Bronchial epithelial cell (primary cell): ENCODE data around the gene NMT1. TPM values are rescaled to one million over a fixed set of nuclear protein-coding genes. Genes with fewer than 3 reads are reported as not detected.

Source experiments
- DNase-seq: peaks from one replicate; pipeline ENCODE4 v3.0.0-alpha.2; 2010; ENCODE audit warnings: low read depth
- FAIRE-seq: peaks from 2 replicates; lab custom pipeline; 2011; peaks lifted over from hg19 to GRCh38; lab: Jason Lieb, UNC
- H3K27me3 ChIP-seq: 2 replicates; pipeline ENCODE4 v1.5.1; 2011; ENCODE audit warnings: low read length; ENCODE audit not compliant: control insufficient read depth, insufficient read depth
- H3K36me3 ChIP-seq: 2 replicates; pipeline ENCODE4 v1.5.1; 2011; ENCODE audit warnings: low read length; ENCODE audit not compliant: control insufficient read depth, insufficient read depth
- H3K4me3 ChIP-seq: 2 replicates; pipeline ENCODE4 v1.5.1; 2011; ENCODE audit warnings: mild to moderate bottlenecking, low read depth, low read length, control low read depth
- total RNA-seq: library from RNA; depleted of rRNA; stranded (reverse); fragments of >200 nt; gene quantifications from 2 replicates; pipeline ENCODE4 v1.2.1, GENCODE V29; 2014
- TF ChIP-seq, protein P1 (sequence below): IDR thresholded peaks from 2 replicates; pipeline ENCODE4 v1.5.1; 2011; ENCODE audit warnings: mild to moderate bottlenecking, moderate library complexity, low read length, control low read depth, inconsistent platforms; ENCODE audit not compliant: insufficient read depth, severe bottlenecking

Gene NMT1
- total RNA-seq, 1 donor from 2014 or later: 54.2 TPM

DNA sequence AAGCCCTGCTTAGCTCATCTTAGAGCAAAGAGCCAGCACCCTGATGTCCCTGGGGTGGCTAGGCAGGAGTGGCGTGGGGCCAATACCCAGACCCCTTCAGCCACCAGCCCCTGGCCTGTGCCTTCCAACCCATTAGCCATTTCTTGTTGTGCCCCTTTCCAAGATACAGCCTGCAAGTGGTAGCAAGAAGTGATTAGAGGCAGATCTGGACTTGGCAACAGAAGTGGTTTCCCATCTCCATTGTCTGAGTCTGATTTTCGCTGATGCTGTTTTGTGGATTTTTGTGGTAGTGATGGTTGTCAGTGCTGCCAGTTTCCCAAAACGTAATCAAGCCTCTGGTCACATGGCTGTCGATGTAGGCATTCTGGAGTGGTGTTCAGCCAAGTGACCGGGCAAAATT, 45.5 kb downstream of the NMT1 start:
- DNase-seq (no peak), FAIRE-seq (peak; percentile 32)
- H3K36me3 ChIP-seq: peaks cover 49% of the 10 kb centered on the region
- no peaks in the 10 kb centered on the region for H3K27me3 ChIP-seq
- no peak overlapping the region for H3K4me3 ChIP-seq
- TF ChIP-seq, protein P1, sequence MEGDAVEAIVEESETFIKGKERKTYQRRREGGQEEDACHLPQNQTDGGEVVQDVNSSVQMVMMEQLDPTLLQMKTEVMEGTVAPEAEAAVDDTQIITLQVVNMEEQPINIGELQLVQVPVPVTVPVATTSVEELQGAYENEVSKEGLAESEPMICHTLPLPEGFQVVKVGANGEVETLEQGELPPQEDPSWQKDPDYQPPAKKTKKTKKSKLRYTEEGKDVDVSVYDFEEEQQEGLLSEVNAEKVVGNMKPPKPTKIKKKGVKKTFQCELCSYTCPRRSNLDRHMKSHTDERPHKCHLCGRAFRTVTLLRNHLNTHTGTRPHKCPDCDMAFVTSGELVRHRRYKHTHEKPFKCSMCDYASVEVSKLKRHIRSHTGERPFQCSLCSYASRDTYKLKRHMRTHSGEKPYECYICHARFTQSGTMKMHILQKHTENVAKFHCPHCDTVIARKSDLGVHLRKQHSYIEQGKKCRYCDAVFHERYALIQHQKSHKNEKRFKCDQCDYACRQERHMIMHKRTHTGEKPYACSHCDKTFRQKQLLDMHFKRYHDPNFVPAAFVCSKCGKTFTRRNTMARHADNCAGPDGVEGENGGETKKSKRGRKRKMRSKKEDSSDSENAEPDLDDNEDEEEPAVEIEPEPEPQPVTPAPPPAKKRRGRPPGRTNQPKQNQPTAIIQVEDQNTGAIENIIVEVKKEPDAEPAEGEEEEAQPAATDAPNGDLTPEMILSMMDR: no peak

DNA sequence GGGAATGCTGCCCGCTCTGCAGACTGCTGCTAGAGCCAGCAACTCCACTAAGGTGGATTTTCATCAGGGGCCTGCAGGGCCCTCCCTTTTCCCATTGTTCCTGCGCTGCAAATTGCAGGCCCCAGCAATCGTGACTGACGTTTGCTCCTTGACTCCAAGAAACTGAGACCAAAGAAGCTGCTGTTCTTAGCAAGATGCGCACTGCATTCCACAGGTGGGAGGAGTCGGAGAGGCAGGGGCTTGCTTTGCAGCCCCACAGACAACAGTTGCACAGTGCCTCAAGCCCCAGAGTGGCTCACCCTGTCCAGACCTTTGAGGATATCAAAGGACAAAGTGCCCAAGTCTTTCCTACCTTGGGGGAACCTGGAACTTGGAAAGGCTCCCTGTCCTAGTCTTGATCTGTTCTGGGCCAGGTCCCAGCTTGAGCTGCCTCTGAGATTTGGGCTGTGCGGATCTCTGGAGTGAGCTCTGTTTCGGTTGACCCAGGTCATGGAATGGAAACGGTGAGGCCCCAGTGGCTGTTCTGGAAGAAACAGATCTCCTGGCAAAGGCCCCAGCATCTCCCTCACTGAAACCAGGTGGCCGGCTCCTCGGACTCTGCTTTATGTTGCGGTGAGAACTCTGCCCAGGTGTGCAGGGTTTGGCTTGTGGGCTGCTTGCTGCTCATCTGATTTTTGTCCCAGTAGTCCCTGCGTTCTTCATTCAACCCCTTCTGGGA, 46.3 kb downstream of the NMT1 start:
- no peaks in the 10 kb centered on the region for H3K27me3 ChIP-seq
- DNase-seq (no peak), FAIRE-seq (no peak)
- TF ChIP-seq, protein P1: no peak
- no peak overlapping the region for H3K4me3 ChIP-seq
- peaks cover 46% of the 10 kb centered on the region for H3K36me3 ChIP-seq

DNA sequence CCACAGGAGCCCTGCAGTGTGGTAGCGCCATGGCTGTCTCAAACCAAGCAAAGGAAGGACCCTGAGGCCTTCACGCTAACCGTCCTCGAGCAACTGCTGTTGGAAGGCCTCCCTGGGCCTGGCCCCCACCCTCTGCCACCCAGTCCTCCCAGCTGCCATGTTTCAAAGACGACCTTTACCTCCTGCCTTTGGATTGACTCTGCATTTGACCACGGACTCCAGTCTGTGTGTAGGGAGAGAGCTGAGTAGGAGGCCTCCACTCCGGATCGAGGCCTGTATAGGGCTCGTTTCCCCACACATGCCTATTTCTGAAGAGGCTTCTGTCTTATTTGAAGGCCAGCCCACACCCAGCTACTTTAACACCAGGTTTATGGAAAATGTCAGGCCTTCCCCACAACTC, 46.9 kb downstream of the NMT1 start:
- H3K4me3 ChIP-seq: no peak overlapping the region
- H3K27me3 ChIP-seq: no peaks in the 10 kb centered on the region
- FAIRE-seq: no peak
- TF ChIP-seq, protein P1: no peak
- H3K36me3 ChIP-seq: peaks cover 45% of the 10 kb centered on the region
- no peak for DNase-seq

DNA sequence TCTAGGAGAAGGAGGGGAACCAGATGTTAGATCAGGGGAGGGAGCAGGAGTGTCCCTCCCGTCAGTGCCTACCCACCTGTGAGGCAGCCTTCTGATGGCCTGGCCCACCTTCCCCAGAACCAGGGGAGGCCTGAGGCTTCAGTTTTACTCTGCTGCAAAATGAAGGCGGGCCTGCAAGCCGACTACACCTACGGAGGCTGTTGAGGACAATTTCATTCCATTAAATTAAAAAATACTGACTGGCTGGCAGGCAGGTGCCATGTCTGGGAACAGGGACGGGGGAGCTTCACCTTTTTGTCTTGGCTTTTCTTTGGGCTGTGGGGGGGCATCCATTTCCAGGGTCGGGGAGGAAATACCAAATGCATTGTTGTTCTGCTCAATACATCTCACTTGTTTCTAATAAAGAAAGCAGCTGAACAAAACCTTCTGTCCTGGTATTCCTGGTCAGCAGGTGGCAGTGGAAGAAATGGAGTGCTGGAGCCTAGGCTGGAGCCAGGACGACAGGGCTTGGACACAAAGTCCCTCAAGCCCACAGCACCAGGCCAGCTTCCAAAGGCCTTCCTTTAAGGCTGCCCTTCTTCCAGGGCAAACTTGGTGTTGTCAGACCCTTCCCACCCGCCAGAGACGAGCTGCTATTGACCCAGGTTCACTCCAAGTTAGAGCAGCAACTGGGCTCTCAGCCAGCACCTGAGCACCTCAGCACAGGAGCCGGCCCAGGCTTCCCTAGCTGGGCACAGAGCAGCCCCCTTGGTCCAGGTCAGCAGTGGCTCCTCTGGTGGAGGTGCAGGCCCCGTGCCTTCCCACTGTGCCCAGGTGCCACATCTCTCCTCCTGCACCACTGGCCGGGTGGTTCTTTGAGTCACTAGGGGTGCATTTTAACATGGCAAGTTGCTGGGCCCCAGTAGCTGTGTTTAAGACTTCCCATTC, 47.7 kb downstream of the NMT1 start:
- Histone ChIP-seq H3K4me3 (no peak overlapping the region), H3K27me3 (no peaks in the 10 kb centered on the region), H3K36me3 (peaks cover 40% of the 10 kb centered on the region)
- FAIRE-seq (no peak), DNase-seq (no peak)
- TF ChIP-seq, protein P1: peak; percentile 23

DNA sequence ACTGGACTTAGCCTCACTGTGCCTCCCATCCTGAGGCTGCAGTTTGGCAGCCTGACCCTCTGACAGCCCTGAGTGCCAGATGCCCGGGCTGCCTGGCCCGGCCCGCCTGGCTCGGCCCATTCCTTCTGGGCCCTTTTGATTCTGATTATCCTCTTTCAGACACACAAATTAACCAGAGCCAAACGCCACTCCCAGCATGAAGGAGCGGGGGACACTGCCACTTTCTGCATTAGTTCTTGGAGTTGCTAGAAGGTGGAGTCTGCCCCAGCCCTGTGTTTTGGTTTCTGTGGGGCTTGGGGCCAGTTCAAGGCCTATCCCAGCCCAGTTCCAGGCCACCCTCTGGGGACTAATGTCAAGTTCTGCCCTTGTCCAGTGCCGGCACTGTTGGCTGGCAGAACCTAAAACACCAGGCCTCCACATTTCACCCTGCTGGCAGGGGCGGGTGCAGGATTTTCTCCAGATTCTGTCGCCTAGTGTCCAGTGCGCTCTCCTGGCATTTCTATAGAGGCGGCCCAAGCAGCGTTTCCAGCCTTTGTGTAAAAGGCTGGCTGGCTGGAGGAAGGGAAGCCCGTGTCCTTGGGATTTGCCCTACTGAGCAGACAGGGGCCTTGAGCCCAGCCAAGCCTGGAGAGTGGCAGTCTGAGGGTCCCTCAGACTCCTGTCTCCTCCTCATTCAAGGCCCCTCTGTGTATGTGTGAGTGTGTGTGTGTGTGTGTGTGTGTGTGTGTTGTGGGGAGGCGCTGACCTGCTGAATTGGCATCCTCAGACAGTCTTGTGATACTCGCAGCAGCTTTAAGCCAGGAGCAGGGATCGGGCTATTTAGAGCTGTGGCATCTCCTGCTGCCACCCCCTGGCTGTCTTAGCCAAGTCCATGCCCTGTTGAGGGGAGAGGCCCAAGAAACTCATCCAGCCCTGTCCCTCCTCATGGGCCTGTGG, 49.8 kb downstream of the NMT1 start:
- TF ChIP-seq, protein P1: no peak
- peaks cover 30% of the 10 kb centered on the region for H3K36me3 ChIP-seq
- no peaks in the 10 kb centered on the region for H3K27me3 ChIP-seq
- FAIRE-seq (no peak), DNase-seq (no peak)
- H3K4me3 ChIP-seq: no peak overlapping the region
